HepG2 (cell line): Measurements from ENCODE around the gene SGCD.

Experiments used
- YY1 ChIP-seq: IDR thresholded peaks from 2 replicates; pipeline ENCODE4 v1.6.1; 2011; ENCODE audit warnings: low read length, low read depth, moderate library complexity, mild to moderate bottlenecking; ENCODE audit not compliant: insufficient read depth, insufficient replicate concordance
- ZNF609 ChIP-seq: sonication (generic); formaldehyde crosslinking; IDR thresholded peaks from 2 replicates; pipeline ENCODE4 v1.4.0; 2020; ENCODE audit warnings: mild to moderate bottlenecking, missing genetic modification reagents, borderline replicate concordance

GRCh38 chr5:156686796-156687195 is 359.8 kb downstream of the SGCD start:
- TF ChIP-seq ZNF609 (CRISPR knock-in tag), result no peak
- no peak for TF ChIP-seq YY1
